Stimulated activated CD4-positive, alpha-beta T cell treated with anti-CD3 and anti-CD28 coated beads, TNF-alpha, amount 100 ng/mL, for 4 hours (primary cell): ENCODE measurements around the gene MAN1C1.

ENCODE experiments used
- DNase-seq, 3 experiments: peaks; one replicate each; pipeline ENCODE4 v3.0.0-alpha.2; 2020; ENCODE audit warnings: low read depth in 3 of 3

MAN1C1 gene

DNA sequence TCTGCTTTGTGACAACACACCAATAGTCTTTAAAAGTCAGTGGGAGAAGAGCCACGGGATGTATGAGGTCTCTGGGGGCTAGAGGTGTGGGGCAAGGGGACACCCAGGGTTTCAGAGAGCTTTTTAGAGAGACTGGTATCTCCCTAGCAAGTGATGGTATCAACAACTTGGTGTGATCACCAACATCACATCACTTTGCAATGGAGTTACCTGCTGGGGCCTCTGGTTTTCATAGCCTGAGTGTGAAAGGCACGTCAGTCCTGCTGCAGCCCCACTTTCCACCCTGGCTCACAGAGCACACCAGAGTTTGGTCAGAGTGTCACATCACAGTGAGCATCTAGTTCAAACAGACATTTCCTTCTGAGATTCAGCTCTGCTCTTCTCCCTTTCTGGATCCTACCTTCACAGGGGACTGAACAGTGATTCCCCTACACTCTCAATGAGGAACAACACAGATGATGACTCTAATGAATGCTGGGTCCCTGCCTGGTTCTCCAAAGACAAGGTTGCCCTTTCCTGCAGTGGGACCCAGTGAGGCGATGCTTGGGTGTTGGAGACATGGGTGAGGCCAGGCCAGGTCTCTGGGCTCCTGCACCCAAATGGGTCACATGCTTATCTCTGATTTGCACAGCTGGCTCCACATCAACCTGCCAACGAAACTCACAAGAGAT, 2.0 kb upstream of the MAN1C1 start:
- DNase-seq = no peak

DNA sequence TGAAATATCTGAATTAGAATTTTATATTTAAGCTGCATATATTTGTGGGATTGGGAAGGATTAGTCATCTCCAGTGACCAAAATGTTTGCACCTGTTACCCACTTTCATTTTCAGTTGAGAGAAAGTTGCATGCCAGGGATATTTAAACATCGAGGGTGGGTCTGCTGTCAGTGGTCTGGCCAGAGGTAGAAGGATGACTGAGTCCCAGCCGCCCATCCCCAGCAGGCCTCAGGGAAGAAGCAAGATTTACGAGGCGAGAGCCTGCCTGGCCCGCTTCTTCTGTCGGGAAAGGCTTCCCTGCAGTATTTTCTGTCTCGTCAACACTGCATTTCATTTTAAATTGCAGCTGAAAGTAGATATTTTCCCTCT, 1.4 kb upstream of the MAN1C1 start:
- DNase-seq = no peak

DNA sequence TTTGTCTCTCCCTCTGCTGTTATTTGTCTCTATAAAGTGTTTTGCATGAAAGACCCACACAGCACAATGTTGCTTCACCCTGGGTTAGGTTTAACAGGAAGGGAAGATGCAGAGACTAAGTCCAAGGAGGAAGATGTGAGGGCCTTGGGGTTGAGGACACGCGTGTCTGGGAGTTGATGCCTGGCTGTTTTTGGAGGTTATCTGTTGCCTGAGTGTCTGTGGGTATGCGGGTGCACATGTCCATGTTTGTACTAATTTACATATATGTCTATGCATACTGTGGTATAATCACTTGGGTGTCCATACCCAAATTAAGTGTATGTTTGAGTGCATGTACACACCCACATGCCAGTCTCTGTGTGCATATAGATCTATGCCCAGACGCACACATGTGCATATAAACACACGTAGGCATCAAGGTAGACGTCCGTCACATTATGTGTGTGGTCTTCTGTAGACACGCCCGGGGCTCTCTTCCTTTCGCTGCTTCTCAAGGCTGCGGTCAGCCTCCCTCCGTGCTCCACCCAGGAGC, 962 bp upstream of the MAN1C1 start:
- DNase-seq = no peak

DNA sequence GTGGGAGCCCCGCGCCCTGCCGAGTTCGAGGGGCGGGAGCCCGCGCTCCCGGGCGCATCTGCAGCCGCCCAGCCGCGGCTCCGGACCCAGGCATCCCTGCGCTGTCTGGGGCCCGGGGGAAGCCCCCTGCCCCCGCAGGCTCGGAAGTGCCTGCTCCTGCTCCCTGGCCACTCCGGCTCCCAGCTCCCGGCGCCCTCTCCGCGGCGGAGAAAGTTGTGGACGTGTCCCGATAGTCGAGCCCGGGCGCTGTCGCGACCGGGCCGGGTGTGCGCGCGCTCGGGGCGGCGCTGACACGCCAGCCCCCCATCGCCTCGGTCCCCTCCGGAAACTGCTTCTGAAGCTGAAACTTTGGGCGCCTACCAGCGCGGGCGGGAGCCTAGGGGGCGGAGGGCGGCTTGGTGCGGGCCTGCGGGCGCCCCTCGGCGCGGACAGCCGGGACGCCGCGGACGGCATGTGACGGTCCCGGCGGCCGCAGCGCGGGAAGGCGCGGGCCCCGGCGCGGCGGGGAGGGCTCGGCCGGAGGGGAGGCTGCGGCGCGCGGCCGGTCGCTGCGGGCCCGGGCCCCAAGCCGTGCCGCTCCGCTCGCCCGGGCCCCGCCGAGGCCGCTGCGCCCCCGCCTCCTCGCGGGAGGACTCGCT, 515 bp downstream of the MAN1C1 start:
- peak in 1 of 3 experiments; percentile 12 for DNase-seq

DNA sequence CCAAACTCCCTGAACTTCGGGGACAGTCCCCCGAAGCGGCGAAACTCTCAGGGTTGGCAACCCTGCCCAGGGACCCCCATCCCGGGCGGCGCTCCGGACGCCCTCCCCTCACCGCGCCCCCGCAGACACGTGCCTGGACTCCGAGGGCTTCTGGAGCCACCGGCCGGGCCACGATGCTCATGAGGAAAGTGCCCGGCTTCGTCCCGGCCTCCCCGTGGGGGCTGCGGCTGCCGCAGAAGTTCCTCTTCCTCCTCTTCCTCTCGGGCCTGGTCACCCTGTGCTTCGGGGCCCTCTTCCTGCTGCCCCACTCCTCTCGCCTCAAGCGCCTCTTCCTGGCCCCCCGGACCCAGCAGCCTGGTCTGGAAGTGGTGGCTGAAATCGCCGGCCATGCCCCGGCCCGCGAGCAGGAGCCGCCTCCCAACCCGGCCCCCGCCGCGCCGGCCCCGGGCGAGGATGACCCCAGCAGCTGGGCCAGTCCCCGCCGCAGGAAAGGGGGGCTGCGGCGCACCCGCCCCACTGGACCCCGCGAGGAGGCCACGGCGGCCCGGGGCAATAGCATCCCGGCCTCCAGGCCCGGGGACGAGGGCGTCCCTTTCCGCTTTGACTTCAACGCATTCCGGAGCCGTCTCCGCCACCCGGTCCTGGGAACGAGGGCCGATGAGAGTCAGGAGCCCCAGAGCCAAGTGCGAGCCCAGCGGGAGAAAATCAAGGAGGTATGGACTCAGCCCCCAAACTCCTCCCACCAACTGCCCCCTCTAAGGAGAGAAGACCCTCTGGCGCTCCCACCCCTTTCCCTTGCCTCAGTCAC, 1.2 kb downstream of the MAN1C1 start:
- DNase-seq = no peak

DNA sequence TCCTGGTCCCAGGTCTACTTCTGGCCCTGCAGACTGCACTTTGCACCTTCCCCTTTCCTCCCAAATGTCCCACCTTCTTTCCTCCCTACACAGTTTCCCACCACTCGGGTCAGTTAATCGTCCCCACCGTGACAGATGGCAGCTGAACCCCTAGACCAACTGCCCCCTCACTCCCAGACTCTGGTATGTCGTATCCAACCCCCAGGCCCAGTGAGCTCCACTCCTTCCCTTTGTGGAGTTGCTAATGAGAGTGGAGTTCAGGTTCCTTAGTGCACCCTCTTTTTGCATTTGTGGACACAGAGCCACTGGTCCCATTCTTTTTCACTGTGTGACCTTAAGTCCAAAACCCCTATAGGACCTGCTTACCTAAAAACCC, 1.8 kb downstream of the MAN1C1 start:
- DNase-seq = no peak

DNA sequence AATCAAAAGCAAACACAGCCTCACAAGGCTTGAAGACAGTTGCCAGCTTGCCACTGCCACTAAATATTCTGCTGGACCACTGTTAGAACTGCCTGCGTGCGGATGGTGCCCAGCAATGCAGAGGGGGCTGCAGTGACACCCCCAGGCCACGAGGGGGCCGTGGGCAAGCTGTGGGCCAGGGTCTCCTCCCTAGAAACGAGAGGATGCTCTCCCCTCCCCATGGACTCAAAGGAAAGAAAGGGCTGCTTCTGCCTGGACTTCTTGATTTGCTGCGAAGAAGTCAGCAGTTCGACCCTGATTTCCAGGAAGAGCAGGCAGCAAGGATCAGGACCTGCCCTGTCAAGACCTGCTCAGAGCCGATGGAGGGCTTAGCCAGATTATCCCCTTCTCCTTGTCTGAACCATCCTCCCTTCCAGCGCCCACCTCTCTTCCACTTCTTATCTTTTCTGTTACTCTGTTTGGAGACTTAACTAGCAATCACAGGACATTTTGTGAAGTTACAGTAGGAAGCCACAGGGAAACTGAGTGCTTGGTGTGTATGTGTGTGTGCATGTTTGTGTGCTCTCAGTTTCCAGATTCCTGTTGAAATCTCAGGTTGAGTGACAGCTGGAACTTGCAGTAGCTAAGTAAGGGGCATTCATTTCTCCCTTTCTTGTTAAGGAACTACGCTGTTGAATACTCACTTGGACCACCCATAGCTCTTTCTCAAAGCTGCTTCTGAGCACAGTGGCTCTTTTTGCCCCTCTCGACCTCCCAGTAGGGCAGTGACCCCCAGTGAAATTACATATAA, 2.7 kb downstream of the MAN1C1 start:
- DNase-seq = no peak

DNA sequence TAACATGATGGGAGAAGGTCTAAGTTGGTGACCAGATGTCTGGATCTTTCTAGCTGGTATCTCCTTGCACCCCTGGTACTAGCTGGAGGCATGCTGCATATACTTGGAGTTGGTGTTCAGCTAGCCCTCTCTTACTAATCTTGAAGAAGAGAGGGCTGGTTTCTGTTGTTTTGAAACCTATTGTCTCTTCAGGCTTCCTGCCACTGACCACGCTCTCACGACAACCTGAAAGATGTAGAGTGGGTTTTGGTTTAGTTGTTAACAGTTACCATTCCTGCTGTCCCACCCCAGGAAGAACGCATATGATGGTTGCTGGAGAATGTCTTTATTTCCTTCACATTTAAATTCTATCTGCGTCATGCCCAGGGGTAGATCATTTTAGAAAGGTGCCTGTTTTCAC, 3.6 kb downstream of the MAN1C1 start:
- DNase-seq = no peak

DNA sequence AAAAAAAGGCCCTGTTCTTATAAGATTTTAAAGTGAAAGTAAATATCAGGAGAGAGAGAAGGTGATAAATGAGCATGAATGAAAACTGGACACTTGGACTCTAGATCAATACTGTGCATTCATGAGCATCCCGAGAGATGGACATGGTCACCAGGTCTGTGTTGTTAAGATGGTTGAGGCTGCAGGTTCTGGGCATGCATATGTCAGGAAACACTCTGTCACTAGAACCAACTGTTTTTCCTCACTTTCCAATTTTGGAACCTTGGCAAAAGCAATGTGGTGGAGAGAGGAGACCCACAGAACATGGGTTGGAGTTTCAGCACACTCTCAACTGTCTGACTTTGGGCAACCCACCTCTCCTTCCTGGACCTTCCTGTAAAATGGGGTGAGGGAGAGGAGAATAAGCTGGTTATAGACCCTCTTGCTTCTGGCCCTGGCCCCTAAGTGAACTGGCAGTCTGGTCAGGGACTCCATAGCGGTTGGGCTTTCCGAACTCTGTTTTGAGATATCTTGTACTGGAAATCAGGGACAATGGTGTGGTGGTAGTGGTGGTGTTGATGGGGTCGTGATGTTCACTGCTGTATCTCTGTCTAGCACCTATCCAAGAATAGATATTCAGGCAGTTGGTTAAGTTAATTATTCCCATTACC, 4.2 kb downstream of the MAN1C1 start:
- no peak for DNase-seq

DNA sequence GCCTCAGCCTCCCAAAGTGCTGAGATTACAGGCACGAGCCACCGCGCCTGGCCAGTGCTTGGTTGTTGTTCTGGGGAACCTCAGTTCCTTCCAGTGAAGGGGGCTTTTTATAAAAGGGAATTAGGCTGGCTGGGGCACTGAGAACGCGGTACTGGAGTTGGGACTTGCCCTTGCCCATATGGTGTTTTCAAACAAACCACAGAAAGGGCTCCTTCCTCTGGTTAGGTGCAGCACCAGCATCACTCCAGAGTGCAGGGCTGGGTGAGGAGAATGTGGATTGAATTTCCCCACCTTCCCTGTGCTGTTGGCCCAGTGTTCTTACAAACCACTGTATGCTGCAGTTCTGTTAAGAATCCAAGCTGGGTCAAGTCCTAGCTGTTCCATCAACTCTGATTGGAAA, 5.3 kb downstream of the MAN1C1 start:
- DNase-seq = no peak

DNA sequence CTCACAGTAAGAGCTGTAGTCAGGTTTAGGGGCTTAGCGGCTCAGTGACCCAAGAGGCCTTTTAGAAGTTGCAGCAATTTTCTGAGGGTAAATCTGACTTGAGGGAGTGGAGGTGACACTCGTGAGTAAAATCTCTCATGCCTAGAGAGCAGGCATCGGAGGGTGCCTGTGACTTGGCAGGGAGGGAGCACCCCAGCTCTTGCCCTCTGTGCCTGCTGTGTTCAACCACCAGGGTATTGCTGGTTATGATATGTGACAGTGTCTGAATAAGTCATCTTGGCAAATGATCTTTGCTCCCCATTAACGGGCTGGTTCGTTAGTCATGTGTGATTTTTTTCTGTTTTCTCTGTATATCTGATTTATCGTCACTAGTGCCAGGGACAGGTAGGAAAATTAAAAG, 5.9 kb downstream of the MAN1C1 start:
- DNase-seq = no peak

DNA sequence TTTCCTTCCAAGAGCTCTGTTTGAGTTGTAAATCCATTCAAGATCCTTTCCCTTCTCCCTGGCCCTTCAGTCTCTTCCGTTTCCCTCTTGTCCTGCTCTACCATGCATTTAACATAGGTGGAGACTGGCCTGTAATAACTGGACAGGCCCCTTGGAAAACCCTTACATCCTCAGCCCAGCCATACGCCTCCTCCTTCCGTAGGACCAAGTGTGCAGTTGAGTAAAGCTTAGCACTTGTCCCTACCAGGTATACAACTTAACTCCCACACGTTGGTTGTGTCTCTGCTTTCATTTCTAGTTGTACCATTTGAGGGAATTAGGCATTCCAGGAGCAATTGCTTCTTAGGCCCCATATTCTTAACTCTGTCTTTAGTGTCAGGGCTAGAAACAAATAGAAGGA, 6.4 kb downstream of the MAN1C1 start:
- no peak for DNase-seq

DNA sequence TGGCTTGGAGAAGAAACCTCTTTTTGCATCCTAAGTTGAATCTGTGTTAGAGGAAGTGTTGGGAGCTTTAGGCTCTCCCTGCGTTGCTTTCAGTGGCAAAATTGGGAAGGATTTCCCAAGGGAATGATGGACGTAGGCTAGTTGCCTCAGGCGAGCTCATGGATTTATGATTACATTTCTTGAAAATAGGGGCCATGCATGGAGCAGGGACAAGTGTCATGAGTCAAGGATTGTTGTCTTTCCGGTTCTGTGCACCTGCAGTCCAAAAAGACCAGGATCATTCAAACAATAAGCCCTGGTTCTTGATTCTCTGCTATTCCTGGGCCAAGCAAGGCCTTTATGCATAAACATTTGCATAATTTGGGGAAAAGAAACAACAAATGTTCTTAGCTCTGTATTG, 7.1 kb downstream of the MAN1C1 start:
- no peak for DNase-seq

DNA sequence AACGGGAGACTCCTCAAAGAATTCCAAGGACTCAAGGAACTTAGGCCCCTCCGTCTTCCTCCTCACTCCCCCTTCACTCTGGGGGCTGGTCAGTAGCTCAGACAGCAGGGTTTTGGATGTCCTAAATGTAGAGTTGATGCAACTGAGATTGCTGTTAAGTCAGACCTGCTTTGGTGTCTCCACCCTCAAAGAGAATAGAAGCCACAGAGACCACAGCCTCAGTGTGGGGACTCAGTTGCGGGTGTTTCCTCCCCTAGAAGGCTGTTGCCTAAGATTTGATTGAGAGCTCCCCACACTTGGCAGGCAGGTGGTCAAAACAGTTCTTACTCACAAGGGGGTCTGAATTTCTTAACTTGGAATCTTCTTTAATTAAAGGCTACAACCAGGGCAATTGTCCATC, 7.6 kb downstream of the MAN1C1 start:
- DNase-seq = no peak

DNA sequence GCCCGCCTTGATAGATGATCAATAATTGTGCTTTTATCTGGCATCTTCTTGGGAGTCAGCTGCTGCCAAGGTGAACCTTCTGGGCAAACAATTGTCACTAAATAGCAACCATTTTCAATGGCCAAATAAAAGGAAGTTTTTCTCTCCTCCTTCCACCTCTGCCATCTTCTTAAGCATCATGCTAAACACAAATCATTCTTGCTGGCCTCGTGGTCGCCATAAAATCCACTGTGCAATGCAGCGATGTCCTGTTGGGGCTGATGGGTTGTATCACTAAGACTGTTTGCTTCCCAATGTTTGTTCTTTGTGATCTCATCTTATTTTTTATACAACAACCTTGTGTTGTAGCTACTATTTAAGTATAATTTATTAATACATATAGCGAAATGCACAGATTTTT, 8.0 kb downstream of the MAN1C1 start:
- DNase-seq = no peak

DNA sequence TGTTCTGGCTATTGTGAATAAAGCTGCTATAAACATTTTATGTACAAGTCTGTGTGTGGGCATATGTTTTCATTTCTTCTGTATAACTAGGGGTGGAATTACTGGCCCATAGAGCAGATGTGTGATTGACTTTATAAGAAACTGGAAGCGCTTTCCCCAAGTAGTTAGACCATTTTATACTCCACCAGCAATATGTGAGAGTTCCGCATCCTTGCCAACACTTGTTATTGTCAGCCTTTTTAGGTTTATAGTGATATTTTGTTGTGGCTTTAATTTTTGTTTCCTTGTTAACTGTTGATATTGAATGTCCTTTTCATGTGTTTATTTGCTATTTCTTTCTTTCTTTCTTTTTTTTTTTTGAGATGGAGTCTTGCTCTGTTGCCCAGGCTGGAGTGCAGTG, 9.4 kb downstream of the MAN1C1 start:
- no peak for DNase-seq

DNA sequence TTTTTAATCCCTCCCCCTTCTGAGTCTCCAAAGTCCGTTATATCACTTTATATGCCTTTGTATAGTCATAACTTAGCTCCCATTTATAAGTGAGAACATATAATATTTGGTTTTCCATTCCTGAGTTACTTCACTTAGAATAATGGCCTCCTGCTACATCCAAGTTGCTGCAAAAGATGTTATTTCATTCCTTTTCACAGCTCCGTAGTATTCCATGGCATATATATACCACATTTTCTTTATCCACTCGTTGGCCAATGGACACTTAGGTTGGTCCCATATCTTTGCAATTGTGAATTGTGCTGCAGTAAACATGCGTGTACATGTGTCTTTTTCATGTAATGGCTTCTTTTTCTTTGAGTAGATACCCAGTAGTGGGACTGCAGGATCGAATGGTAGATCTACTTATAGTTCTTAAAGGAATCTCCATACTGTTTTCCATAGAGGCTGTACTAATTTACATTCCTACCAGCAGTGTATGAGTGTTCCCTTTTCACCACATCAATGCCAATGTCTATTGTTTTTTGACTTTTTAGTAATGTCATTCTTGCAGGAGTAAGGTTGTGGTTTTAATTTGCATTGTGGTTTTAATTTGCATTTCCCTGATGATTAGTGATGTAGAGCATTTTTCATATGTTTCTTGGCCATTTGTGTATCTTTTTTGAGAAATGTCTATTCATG, 12.3 kb downstream of the MAN1C1 start:
- no peak for DNase-seq

DNA sequence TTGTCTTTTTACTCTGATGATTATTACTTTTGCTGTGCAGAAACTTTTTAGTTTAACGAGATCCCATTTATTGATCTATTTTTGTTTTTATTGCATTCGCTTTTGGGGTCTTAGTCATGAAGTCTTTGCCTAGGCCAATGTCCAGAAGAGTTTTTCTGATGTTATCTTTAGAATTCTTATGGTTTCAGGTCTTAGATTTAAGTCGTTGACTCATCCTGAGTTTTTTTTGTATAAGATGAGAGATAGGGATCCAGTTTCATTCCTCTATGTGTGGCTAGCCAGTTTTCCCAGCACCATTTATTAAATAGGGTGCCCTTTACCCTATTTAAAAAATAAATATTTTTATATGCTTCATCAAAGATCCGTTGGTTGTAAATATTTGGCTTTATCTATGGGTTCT, 13.2 kb downstream of the MAN1C1 start:
- DNase-seq = no peak

DNA sequence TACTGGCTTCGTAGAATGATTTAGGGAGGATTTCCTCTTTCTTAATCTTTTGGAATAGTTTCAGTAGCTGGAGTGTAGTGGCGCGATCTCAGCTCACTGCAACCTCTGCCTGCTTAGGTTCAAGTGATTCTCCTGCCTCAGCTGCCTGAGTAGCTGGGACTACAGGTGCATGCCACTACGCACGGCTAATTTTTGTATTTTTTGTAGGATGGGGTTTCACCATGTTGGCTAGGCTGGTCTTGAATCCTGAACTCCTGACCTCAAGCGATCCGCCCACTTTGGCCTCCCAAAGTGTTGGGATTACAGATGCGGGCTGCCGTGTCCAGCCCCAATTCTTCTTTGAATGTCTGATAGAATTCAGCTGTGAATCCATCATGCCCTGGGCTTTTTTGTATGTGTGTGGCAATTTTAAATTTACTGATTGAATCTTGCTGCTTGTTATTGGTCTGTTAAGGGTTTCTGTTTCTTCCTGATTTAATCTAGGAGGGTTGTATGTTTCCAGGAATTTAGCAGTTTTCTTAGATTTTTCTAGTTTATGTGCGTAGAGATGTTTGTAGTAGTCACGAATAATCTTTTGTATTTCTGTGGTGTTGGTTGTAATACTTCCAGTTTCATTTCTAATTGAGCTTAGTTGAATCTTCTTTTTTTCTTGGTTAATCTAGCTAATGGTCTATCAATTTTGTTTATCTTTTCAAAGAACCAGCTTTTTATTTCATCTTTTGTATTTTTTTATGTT, 15.3 kb downstream of the MAN1C1 start:
- DNase-seq = no peak

DNA sequence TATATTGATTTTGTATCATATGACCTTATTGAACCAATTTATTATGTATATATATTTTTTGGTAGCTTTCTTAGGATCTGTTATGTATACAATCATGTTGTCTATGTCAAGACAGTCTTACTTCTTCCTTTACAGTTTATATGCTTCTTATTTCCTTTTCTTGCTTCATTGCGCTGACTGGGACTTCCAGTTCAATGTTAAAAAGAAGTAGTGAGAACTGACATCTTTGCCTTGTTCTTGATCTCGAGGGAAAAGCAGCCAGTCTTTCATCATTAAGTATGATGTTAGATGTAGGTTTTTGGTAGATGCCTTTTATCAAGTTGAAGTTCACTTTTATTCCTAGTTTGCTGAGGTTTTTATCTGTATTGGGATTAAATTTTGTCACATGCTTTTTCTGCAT, 17.5 kb downstream of the MAN1C1 start:
- no peak for DNase-seq
